Ascending aorta (tissue), 2 donors: ENCODE results near the gene RFTN1. TPM values are rescaled to one million over a fixed set of nuclear protein-coding genes. Genes with fewer than 3 reads are reported as not detected.
A peak's percentile ranks its signal among the peaks of the same experiment; 100 is the strongest.

Source experiments
- DNase-seq, 2 donors: peaks; one replicate each; pipeline ENCODE4 v3.0.0-alpha.2; 2019; ENCODE audit warnings: low spot score in 2 of 2
- H3K27ac ChIP-seq, 2 donors: fragments of 200-600 bp; sonication (generic); one replicate each; pipeline ENCODE4 v1.5.1; 2016 to 2017; ENCODE audit warnings: mild to moderate bottlenecking in 1 of 2
- H3K27me3 ChIP-seq: fragments of 200-600 bp; sonication (generic); one replicate; pipeline ENCODE4 v1.5.1; 2017
- H3K36me3 ChIP-seq, 2 donors: fragments of 200-600 bp; sonication (generic); one replicate each; pipeline ENCODE4 v1.5.1; 2016
- H3K4me1 ChIP-seq, 2 donors: fragments of 200-600 bp; sonication (generic); one replicate each; pipeline ENCODE4 v1.5.1; 2016 to 2017; ENCODE audit warnings: mild to moderate bottlenecking in 1 of 2
- H3K4me3 ChIP-seq, 2 donors: fragments of 200-600 bp; sonication (generic); one replicate each; pipeline ENCODE4 v1.5.1; 2016 to 2017; ENCODE audit warnings: mild to moderate bottlenecking in 1 of 2
- H3K9me3 ChIP-seq, 2 donors: fragments of 200-600 bp; sonication (generic); one replicate each; pipeline ENCODE4 v1.5.1; 2016
- intact Hi-C: fragments of 100-400 bp; cut with DNase I; formaldehyde crosslinking; loops from one replicate; pipeline ENCODE4 v1.15.1; 2023
- total RNA-seq: library from RNA; depleted of rRNA; stranded (reverse); fragments of >200 nt; gene quantifications from one replicate; pipeline ENCODE4 v1.1.0, GENCODE V29; 2016
- TF ChIP-seq, protein P1 (sequence below), 3 experiments: fragments of 200-600 bp in 2 of 3; fragments of 450-650 bp in 1 of 3; sonication (generic) in 2 of 3; IDR thresholded peaks; one replicate each; pipeline ENCODE4 v1.5.1; 2016 to 2019; ENCODE audit warnings: antibody characterized with exemption in 3 of 3, mild to moderate bottlenecking in 1 of 3, moderate library complexity in 1 of 3

RFTN1 gene
- total RNA-seq, 1 donor from 2014 or later: 72.6 TPM

DNA sequence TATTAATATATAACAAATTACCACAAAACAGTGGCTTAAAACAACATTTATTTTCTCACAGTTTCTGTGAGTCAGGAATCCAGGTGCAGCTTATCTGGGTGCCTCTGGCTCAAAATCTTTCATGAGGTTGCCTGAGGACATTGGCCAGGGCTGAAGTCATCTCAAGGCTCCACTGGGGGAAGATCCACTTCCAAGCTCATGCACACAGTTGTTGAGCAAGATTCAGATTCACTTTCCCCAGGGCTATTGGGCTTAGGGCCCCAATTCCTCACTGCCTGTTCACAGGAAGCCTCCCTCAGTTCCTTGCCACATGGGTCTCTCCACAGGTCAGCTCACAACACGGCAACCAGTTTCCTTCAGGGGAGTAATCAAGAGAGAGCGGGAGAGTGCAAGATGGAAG is 35.0 kb downstream of the RFTN1 start:
- no peak overlapping the region for H3K27ac ChIP-seq
- no peaks in the 10 kb centered on the region for H3K27me3 ChIP-seq
- peaks cover 0 to 4% of the 10 kb centered on the region in 2 donors for H3K36me3 ChIP-seq
- intact Hi-C loops: no loop called here
- no peak overlapping the region for H3K4me3 ChIP-seq
- DNase-seq: no peak
- H3K9me3 ChIP-seq: no peaks in the 10 kb centered on the region
- TF ChIP-seq, protein P1, sequence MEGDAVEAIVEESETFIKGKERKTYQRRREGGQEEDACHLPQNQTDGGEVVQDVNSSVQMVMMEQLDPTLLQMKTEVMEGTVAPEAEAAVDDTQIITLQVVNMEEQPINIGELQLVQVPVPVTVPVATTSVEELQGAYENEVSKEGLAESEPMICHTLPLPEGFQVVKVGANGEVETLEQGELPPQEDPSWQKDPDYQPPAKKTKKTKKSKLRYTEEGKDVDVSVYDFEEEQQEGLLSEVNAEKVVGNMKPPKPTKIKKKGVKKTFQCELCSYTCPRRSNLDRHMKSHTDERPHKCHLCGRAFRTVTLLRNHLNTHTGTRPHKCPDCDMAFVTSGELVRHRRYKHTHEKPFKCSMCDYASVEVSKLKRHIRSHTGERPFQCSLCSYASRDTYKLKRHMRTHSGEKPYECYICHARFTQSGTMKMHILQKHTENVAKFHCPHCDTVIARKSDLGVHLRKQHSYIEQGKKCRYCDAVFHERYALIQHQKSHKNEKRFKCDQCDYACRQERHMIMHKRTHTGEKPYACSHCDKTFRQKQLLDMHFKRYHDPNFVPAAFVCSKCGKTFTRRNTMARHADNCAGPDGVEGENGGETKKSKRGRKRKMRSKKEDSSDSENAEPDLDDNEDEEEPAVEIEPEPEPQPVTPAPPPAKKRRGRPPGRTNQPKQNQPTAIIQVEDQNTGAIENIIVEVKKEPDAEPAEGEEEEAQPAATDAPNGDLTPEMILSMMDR (IDR thresholded peaks at IDR 0.05): no peak
- H3K4me1 ChIP-seq: peaks cover 9 to 21% of the 10 kb centered on the region in 2 donors

DNA sequence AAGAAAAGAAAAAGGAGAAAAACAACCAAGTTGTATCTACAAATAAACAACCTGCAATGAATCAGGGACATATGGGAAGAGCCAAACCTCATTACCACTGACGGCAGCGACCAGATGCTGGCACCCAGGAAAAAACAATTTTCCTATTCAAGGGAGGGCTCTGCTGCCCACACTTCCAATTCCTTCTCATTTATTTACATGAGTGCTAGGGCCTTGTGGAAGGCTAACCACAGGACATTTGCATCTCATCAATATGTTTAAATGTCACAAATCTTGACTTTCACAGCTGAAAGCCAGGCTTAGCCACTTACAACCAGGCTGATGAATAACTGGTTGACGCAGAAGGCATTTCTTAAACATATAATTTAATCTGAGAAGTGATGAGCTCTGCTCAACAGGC is 36.0 kb downstream of the RFTN1 start:
- H3K4me3 ChIP-seq: no peak overlapping the region
- intact Hi-C loops: no loop called here
- DNase-seq: no peak
- no peak overlapping the region for H3K27ac ChIP-seq
- H3K36me3 ChIP-seq: peaks cover 0 to 4% of the 10 kb centered on the region in 2 donors
- H3K9me3 ChIP-seq: no peaks in the 10 kb centered on the region
- TF ChIP-seq, protein P1 (IDR thresholded peaks at IDR 0.05): no peak
- H3K27me3 ChIP-seq: no peaks in the 10 kb centered on the region
- H3K4me1 ChIP-seq: peaks cover 9 to 14% of the 10 kb centered on the region in 2 donors

DNA sequence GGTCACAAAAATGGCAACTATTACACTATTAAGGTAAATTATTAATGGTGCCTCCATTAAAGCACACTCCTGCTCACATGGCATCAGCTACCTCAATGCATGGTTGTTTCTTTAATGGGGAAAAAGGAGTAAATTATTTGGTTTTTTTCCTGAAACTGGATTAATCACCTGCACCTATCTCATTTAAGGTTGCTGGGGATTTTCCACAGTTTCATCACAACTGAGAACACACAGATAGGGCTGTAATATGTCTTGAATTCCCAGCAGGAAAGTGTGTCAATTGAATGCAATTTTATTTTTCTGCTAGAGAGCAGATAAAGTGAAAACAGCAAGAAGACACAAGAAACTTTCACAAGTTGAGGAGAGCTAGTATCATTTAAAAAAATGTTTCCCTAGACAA is 36.4 kb downstream of the RFTN1 start:
- H3K4me1 ChIP-seq: peaks cover 6 to 9% of the 10 kb centered on the region in 2 donors
- no peaks in the 10 kb centered on the region for H3K27me3 ChIP-seq
- peaks cover 0 to 4% of the 10 kb centered on the region in 2 donors for H3K36me3 ChIP-seq
- H3K9me3 ChIP-seq: no peaks in the 10 kb centered on the region
- TF ChIP-seq, protein P1 (IDR thresholded peaks at IDR 0.05): no peak
- DNase-seq: no peak
- intact Hi-C loops: no loop called here
- H3K27ac ChIP-seq: no peak overlapping the region
- no peak overlapping the region for H3K4me3 ChIP-seq

DNA sequence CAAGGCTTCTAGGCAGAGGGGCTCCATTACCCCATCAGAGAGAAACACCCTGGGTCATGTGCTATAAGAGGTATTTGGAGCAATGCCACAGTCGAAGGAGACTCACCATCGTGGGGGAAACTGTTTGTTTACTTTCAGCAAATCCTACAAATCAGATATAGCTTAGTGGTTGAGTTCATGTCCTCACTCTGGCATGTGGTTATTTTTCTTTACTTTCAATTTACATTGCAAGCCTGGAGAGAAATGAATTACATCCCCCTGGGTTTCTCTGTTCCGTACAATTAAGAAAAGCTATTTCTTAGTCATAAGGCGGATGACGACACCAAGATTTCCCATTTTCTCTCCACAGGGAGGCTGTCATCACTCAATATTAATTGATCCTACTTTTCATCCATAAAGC is 36.9 kb downstream of the RFTN1 start:
- H3K27me3 ChIP-seq: no peaks in the 10 kb centered on the region
- H3K36me3 ChIP-seq: peaks cover 0 to 8% of the 10 kb centered on the region in 2 donors
- TF ChIP-seq, protein P1 (IDR thresholded peaks at IDR 0.05): no peak
- intact Hi-C loops: no loop called here
- H3K4me3 ChIP-seq: no peak overlapping the region
- peaks cover 2 to 5% of the 10 kb centered on the region in 2 donors for H3K4me1 ChIP-seq
- H3K27ac ChIP-seq: no peak overlapping the region
- DNase-seq: no peak
- no peaks in the 10 kb centered on the region for H3K9me3 ChIP-seq

DNA sequence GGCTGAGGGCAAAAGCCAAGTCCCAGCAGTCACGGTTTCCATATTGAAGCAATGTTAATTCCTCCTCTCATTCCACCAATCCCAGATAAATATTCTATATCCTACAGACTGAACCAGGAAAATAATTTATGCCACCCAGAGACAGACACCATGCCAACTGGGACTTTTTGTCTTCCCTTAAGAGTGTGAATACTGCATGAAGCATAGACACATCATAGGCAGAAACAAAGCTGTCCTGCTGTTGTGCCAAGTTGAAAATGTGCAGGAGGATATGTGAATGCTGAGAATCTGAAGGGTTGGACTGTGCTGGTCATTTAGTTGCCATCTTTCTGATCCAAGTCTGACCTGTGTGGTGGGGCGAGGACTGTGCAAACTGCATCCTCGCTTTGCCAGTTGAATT is 37.7 kb downstream of the RFTN1 start:
- no peak for DNase-seq
- Histone ChIP-seq H3K27ac (peak overlapping the region in 1 of 2 donors; percentile 53), H3K36me3 (peaks cover 5 to 14% of the 10 kb centered on the region in 2 donors), H3K9me3 (peaks cover 0 to 4% of the 10 kb centered on the region in 2 donors), H3K27me3 (no peaks in the 10 kb centered on the region), H3K4me3 (no peak overlapping the region), H3K4me1 (peaks cover 0 to 5% of the 10 kb centered on the region in 2 donors)
- TF ChIP-seq, protein P1 (IDR thresholded peaks at IDR 0.05): no peak
- intact Hi-C loops: no loop called here

DNA sequence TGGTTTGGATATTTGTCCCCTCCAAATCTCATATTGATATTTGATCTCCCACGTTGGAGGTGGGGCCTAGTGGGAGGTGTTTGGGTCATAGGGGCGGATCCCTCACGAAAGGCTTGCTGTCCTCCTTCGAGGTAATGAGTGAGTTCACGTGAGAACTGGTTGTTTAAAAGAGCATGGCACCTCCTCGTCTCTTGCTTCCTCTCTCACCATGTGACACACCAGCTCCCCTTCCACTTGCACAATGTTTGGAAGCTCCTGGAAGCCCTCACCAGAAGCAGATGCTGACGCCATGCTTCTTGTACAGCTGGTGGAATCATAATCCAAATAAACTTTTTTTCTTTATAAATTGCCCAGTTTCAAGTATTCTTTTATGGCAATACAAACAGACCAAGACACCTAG is 38.6 kb downstream of the RFTN1 start:
- H3K4me1 ChIP-seq: peaks cover 0 to 3% of the 10 kb centered on the region in 2 donors
- no peak overlapping the region for H3K4me3 ChIP-seq
- TF ChIP-seq, protein P1 (IDR thresholded peaks at IDR 0.05): no peak
- H3K9me3 ChIP-seq: peaks cover 0 to 8% of the 10 kb centered on the region in 2 donors
- H3K27me3 ChIP-seq: no peaks in the 10 kb centered on the region
- H3K36me3 ChIP-seq: peaks cover 5 to 14% of the 10 kb centered on the region in 2 donors
- H3K27ac ChIP-seq: peak overlapping the region in 1 of 2 donors; percentile 53
- no peak for DNase-seq
- intact Hi-C loops: no loop called here
